ENCODE results near the gene ZMIZ1. TPM values are rescaled to one million over a fixed set of nuclear protein-coding genes. Genes with fewer than 3 reads are reported as not detected.

Gene ZMIZ1
- total RNA-seq, 6 donors from 2014 or later: 51.0 to 99.2 (median 91.8) TPM

DNA sequence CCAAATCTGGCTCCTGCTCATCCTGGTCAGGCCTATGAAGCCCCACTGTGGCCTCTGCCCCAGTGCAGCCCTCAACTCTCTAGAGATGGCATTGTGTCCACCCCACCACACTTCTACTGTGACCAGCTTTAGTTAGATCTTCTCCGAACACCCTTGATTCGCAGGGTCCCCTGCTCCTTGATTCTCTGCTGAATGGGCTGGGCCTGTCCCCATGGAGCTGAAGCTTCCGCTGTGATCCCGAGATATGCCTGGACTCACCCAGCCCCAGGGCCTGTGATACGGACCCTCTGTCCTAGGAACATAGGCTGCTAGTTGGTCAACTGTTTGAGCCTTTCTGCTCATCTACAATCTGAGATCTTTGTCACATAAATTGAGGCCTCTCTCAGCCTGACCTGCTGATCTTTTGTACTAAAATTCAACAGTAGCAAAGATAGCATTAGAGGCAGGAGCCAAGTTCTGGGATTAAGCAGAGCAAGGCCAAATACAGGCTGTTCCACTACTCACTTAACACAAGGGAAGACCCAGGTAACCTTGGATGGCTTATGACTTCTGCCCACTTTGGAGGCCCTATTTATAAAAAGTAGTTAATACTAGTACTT, 272.0 kb downstream of the ZMIZ1 start:
- H3K4me1 ChIP-seq: no peaks in the 10 kb centered on the region
- 95 to 97% methylated on average over 3 to 5 of the region's 5 CpGs for WGBS, 2 donors
- H3K36me3 ChIP-seq: no peaks in the 10 kb centered on the region
- no peak for TF ChIP-seq POLR2A (IDR thresholded peaks at IDR 0.05)
- no peak for TF ChIP-seq CTCF (IDR thresholded peaks at IDR 0.05)
- no peak for TF ChIP-seq EP300 (IDR thresholded peaks at IDR 0.05)
- TF ChIP-seq POLR2AphosphoS5 (IDR thresholded peaks at IDR 0.05): no peak
- H3K27ac ChIP-seq: no peak overlapping the region
- peak in 1 of 2 donors; percentile 6 for DNase-seq
- no peak overlapping the region for H3K4me3 ChIP-seq
- H3K27me3 ChIP-seq: no peaks in the 10 kb centered on the region
- ATAC-seq (ENCODE audit: low FRiP score in 2 of 2): no peak
- no peaks in the 10 kb centered on the region for H3K9me3 ChIP-seq

GRCh38 chr10:79342295-79342761, 273.6 kb downstream of the ZMIZ1 start:
- Histone ChIP-seq H3K27me3 (no peaks in the 10 kb centered on the region), H3K4me3 (no peak overlapping the region), H3K36me3 (no peaks in the 10 kb centered on the region), H3K27ac (no peak overlapping the region), H3K4me1 (peaks cover 5 to 7% (median 6%) of the 10 kb centered on the region in 4 donors), H3K9me3 (no peaks in the 10 kb centered on the region)
- TF ChIP-seq CTCF (IDR thresholded peaks at IDR 0.05): no peak
- no peak for TF ChIP-seq POLR2A (IDR thresholded peaks at IDR 0.05)
- no peak for TF ChIP-seq POLR2AphosphoS5 (IDR thresholded peaks at IDR 0.05)
- no peak for TF ChIP-seq EP300 (IDR thresholded peaks at IDR 0.05)
- ATAC-seq (ENCODE audit: low FRiP score in 2 of 2) (no peak), DNase-seq (peak in 1 of 2 donors; percentile 8)
- WGBS, 2 donors: 91 to 95% methylated on average over 5 of the region's 5 CpGs

DNA sequence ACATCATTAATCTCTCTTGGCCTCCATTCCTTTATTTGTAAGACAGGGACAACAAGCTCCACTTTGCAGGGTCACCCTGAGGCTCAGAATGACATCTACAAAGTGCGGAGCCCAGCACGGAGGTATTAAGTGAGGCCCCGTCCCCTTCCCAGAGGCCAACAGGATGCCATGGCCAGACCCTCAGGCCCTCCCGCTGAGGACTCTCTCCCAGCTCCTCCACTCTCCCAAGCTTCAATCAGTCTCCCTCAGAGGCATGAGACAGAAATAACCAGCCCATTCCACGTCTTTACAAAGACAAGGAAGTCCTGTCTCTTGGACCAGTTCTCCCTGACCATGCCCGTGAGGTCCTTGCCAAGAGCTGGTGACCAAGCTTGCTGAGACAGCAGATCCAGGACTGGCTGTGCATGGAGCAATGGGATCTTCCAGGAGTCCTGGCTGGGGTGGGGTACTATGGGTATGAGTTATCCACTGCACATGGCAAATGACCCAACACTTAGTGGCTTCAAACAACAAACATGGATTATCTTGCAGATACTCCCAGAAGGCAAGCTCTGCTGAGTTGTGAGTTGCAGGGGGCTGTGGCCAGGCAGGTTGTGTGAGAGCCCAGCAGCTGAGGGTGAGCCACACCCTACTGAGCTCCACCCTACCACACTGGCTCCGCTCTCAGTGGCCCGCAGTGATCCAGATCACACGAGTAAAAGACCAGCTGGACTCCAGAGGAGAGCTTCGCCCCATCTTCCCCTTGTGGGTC, 274.2 kb downstream of the ZMIZ1 start:
- peaks cover 8 to 13% (median 9%) of the 10 kb centered on the region in 4 donors for H3K4me1 ChIP-seq
- DNase-seq (peak in 1 of 2 donors; percentile 21), ATAC-seq (ENCODE audit: low FRiP score in 2 of 2) (no peak)
- H3K4me3 ChIP-seq: no peak overlapping the region
- WGBS, 2 donors: 90 to 92% methylated on average over 5 to 10 of the region's 10 CpGs
- H3K36me3 ChIP-seq: no peaks in the 10 kb centered on the region
- no peak for TF ChIP-seq CTCF (IDR thresholded peaks at IDR 0.05)
- no peak for TF ChIP-seq POLR2AphosphoS5 (IDR thresholded peaks at IDR 0.05)
- no peak for TF ChIP-seq POLR2A (IDR thresholded peaks at IDR 0.05)
- no peak for TF ChIP-seq EP300 (IDR thresholded peaks at IDR 0.05)
- H3K27me3 ChIP-seq: no peaks in the 10 kb centered on the region
- no peaks in the 10 kb centered on the region for H3K9me3 ChIP-seq
- no peak overlapping the region for H3K27ac ChIP-seq

- H3K27me3 ChIP-seq: no peaks in the 10 kb centered on the region
- TF ChIP-seq POLR2A (IDR thresholded peaks at IDR 0.05) (no peak), POLR2AphosphoS5 (IDR thresholded peaks at IDR 0.05) (no peak), EP300 (IDR thresholded peaks at IDR 0.05) (no peak), CTCF (IDR thresholded peaks at IDR 0.05) (no peak)
- ATAC-seq (ENCODE audit: low FRiP score in 2 of 2) (no peak), DNase-seq (peak in 1 of 2 donors; percentile 22)
- no peaks in the 10 kb centered on the region for H3K9me3 ChIP-seq
- H3K4me1 ChIP-seq: peaks cover 22 to 29% (median 24%) of the 10 kb centered on the region in 4 donors
- H3K4me3 ChIP-seq: no peak overlapping the region
- H3K27ac ChIP-seq: no peak overlapping the region
- 80 to 82% methylated on average over 3 of the region's 3 CpGs for WGBS, 2 donors
- H3K36me3 ChIP-seq: peaks cover 0 to 9% (median under 1%) of the 10 kb centered on the region in 4 donors
Measured at GRCh38 chr10:79344502-79345195, 275.9 kb downstream of the ZMIZ1 start.
